ENCODE data around the gene TMEM144. TPM values are rescaled to one million over a fixed set of nuclear protein-coding genes. Genes with fewer than 3 reads are reported as not detected.

The TMEM144 gene
- total RNA-seq, 1 experiment from 2014 or later, result 3.4 TPM

- Histone ChIP-seq H3K56ac (ENCODE audit: insufficient read length, low read depth, low read length) (no peak overlapping the region), H4K5ac (ENCODE audit: insufficient read length, low read depth, low read length) (no peak overlapping the region), H2BK15ac (ENCODE audit: low read depth, low read length) (no peak overlapping the region), H3K4ac (ENCODE audit: low read depth, low read length) (no peak overlapping the region), H3K9me3 (ENCODE audit: control insufficient read depth, low read depth, low read length) (no peaks in the 10 kb centered on the region), H2AFZ (ENCODE audit: low read length) (no peak overlapping the region), H2BK12ac (ENCODE audit: insufficient read length, low read depth, low read length) (no peak overlapping the region), H3K4me1 (ENCODE audit: insufficient read depth, low read length) (no peaks in the 10 kb centered on the region), H3K9ac (ENCODE audit: extremely low read depth, insufficient read length, low read length) (no peak overlapping the region), H3K27ac (ENCODE audit: insufficient read length, low read depth, low read length) (no peak overlapping the region), H2BK20ac (ENCODE audit: low read depth, low read length, poor library complexity, severe bottlenecking) (no peak overlapping the region), H3K27me3 (ENCODE audit: insufficient read depth, low read length) (no peaks in the 10 kb centered on the region), H4K8ac (replicated peaks; ENCODE audit: insufficient read length, low read depth, low read length) (no peak overlapping the region), H3K23ac (ENCODE audit: insufficient read length, low read depth, low read length) (no peak overlapping the region), H3K18ac (ENCODE audit: insufficient read length, low read depth, low read length) (no peak overlapping the region), H4K91ac (ENCODE audit: insufficient read length, low read depth, low read length) (no peak overlapping the region), H2AK5ac (ENCODE audit: insufficient read length, low read length) (no peak overlapping the region), H3K79me2 (ENCODE audit: insufficient read depth, low read length) (no peaks in the 10 kb centered on the region), H2BK120ac (ENCODE audit: low read depth, low read length, poor library complexity, severe bottlenecking) (no peak overlapping the region), H2BK5ac (ENCODE audit: insufficient read length, low read length) (no peak overlapping the region), H3T11ph (ENCODE audit: low read length) (no peak overlapping the region), H3K79me1 (ENCODE audit: insufficient read depth, low read depth, low read length, poor library complexity, severe bottlenecking) (no peaks in the 10 kb centered on the region), H3K4me2 (ENCODE audit: insufficient read depth, insufficient read length, low read length) (no peak overlapping the region), H4K20me1 (ENCODE audit: control insufficient read depth, insufficient read depth, insufficient read length) (no peaks in the 10 kb centered on the region), H3K23me2 (ENCODE audit: insufficient read length, low read depth, low read length, poor library complexity, severe bottlenecking) (no peaks in the 10 kb centered on the region), H3K14ac (ENCODE audit: insufficient read depth, low read length) (no peak overlapping the region)
- WGBS (ENCODE audit: extremely low coverage, insufficient read length, low lambda C conversion rate), result no CpG with 5 or more reads among the region's 2 CpGs
- Mint-ChIP-seq H3K27me3 (ENCODE audit: low read depth) (no peaks in the 10 kb centered on the region; the same call in 1 of the 2 replicates), H3K27ac (no peak overlapping the region), H3K4me1 (peaks cover 0 to 2% of the 10 kb centered on the region in 2 experiments; a peak in 1 of 4 replicates), H3K36me3 (ENCODE audit: insufficient read depth in 1 of 3, low read depth in 3 of 3) (peaks cover 18 to 32% (median 19%) of the 10 kb centered on the region in 3 experiments), H3K4me3 (no peak overlapping the region), H3K9me3 (peaks cover 27 to 42% of the 10 kb centered on the region in 2 experiments)
- TF ChIP-seq CTCF (conservative IDR thresholded peaks at IDR 0.05), result no peak
- no peak for DNase-seq
Measured at GRCh38 chr4:158295053-158295452, 84.8 kb downstream of the TMEM144 start.

All from H9 (cell line).